Activated T-cell treated with anti-CD3 and anti-CD28 coated beads, Interleukin-2, amount 50 U/mL, for 1 hour (primary cell): ENCODE results near the gene PRSS12.
"Not testable (repeated sequence)": the region's sequence is repeated elsewhere in the genome, so short reads cannot be mapped to it uniquely, and the experiment has no call there.

Source experiments
- DNase-seq: peaks from one replicate; pipeline ENCODE4 v3.0.0-alpha.2; 2020

PRSS12 gene, protein sequence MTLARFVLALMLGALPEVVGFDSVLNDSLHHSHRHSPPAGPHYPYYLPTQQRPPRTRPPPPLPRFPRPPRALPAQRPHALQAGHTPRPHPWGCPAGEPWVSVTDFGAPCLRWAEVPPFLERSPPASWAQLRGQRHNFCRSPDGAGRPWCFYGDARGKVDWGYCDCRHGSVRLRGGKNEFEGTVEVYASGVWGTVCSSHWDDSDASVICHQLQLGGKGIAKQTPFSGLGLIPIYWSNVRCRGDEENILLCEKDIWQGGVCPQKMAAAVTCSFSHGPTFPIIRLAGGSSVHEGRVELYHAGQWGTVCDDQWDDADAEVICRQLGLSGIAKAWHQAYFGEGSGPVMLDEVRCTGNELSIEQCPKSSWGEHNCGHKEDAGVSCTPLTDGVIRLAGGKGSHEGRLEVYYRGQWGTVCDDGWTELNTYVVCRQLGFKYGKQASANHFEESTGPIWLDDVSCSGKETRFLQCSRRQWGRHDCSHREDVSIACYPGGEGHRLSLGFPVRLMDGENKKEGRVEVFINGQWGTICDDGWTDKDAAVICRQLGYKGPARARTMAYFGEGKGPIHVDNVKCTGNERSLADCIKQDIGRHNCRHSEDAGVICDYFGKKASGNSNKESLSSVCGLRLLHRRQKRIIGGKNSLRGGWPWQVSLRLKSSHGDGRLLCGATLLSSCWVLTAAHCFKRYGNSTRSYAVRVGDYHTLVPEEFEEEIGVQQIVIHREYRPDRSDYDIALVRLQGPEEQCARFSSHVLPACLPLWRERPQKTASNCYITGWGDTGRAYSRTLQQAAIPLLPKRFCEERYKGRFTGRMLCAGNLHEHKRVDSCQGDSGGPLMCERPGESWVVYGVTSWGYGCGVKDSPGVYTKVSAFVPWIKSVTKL

DNA sequence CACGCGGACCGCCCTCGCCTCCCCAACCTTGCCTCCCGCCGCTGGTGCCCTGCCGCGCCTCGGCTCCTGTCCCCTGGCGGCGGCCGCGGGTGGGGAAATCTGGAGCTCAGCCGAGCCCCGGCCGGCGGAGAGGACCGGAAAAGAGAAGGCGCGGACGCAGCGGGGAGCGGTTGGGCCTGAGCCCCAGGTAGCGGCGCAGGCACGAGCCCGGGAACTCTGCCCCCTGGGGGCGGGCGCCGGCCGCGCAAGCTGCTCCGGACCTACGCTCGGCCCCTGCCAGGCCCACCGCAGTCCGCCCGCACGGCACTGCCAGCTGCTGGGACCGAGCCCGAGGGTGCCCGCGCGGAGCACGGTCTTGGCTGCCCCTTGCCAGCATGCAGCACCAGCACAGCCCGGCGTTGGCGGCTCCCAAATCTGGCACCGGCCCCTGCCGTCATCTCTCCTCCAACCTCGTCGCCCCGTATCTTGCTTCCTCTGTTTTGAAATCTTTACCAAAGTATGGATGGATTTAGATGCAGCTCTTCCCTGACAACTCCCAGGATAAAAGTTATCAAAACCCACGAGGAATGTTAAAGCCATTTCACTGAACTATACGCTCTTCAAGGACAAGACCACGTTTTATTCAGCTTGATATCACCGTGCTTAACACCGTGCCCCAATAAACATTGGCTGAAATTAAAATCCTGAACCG lies at the start of gene PRSS12:
PRSS12 (minus strand) TSS at position 161 of the 691 bp plus-strand sequence. CDS start 283 bp downstream, outside the sequence.
- peak; percentile 53 for DNase-seq

DNA sequence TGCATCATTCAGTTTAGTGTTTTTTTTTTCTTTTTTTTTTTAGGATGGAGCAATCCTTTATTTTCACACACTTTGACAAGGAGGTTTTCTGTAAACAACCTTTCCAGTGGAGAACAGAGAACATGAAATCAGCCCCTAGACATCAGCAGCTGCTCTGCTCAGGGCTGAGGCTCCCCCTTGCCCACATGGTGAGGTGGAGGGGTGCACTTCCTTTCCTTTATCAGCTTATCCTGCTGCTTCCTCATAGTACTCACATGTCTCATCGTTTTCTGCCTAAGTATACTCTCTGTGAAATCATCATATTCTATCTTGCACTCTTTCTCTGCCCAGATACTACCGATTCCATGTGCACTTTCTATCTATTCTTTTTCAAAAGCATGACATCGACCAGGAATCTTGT lies 47.6 kb upstream of the PRSS12 start:
- DNase-seq: no peak

DNA sequence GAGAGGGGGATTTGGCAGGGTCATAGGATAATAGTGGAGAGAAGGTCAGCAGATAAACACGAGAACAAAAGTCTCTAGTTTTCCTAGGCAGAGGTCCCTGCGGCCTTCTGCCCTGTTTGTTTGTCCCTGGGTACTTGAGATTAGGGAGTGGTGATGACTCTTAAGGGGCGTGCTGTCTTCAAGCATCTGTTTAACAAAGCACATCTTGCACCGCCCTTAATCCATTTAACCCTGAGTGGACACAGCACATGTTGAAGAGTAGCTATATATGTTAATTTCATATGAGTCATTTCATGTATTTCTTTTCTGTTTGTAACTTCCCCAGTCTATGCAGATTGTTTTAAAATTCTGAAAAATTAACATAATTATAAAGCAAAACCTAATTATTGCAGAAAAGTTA lies 47.1 kb upstream of the PRSS12 start:
- not testable (repeated sequence) for DNase-seq

DNA sequence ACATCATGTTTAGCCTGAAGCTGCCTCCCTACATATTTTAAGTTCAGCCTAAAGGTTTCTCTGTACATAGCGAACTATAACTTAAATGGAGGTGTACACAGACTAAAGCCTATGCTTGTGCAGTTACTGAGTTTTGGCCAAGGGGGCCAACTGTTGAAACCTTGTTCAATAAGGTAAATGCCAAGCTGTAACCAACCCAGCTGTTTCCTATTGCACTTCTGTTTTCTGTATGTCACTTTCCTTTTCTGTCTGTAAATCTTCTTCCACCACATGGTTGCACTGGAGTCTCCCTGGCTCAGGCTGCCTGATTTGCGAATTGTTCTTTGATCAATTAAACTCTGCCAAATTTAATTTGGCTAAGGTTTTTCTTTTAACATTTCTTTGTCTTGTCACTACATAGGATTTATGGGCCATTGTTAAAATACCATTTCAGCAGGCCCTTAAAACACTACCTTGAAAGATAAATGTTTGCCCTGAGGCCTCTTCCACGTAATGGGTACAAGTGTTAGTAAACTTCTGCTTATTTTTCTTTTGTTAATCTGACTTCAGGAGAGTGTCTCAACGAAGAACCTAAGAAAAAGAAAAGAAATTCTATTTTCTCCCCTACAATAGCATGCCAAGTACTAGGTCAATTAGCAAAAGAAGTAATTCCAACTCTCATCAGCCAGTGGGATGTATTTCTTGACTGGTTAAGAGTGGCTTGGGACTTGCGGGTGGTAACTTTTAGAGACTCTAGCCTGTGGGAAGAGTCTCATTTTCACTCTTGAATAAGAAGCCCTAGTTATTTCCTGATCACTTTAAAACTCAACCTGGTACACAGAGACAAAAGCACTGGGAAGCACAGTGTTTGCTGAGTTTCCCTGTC lies 45.7 kb upstream of the PRSS12 start:
- DNase-seq: no peak

DNA sequence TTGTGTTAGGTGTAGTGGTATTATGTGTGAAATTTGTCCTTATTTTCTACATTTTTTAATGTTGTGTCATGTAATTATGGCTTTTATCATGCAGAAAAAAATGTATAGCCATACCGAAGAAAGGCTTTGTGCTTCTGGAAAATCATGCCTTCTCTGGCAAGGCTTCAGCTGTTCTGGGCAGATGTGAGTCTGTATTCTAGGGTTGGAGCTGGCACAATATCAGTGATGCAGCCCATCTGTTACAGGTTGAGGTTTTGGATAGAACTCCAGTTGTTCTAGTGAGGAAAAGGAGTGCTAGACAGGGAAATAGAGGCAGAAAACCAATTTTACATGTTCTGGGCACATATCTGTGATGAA lies 44.8 kb upstream of the PRSS12 start:
- no peak for DNase-seq

DNA sequence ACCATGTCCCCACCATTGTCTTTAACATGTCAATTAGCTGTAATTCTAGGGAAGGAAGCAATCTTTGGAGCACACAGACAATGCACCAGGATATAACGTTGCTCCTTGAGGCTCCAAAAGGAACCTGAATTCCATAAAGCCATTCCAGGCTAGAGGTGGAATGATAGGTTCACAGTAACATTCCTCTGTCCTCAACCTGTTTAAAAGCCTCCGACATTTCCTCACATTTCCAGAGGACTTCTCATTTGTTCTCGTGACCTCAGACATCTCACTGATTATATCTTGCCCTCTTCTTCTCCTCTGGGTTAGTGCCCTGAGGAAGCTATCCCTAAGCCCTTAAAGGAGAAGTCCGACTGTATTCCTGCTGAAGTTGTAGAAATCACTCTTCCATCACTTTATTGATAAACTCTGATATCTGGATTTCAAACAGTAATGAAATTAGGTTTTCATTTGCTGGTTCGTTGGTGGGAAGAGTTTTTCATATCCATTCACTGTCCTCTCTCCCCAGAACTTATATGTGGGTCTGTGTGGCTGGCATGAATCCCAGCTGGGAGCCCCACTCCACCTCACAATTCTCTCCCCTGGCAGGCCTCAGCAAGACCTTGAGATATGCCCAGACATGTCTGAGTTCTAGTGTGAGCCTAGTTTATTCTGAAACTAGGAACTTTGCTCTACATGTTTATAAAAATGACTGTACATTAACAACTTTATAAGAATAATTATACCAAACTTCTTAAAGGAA lies 44.2 kb upstream of the PRSS12 start:
- DNase-seq: no peak

DNA sequence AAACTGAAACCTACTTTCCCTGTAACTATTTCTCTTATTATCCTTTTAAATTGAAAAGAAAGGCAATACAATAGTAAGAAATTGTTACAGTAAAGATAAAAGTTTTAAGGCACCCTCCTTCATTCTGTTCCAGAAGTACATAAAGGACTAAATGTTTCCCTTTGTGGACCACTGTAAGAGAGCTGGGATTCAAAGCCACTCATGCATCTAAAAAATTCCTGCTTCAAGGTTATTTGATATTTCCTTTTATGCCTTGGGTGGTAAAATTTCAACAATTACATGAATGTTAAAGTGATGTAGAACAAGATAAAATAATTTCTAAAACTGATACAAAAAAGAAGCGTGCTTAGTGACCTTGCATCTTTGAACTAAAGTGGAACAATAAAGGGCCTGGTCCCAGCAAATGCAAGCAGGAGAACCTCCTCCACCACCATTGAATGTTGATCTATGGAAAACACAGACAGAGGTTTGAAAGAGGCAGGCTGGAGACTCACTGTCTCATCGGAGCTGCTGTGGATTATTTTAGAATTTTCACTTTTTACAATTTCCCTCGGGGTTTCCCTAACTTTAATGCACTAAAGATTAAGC lies 42.3 kb upstream of the PRSS12 start:
- no peak for DNase-seq

DNA sequence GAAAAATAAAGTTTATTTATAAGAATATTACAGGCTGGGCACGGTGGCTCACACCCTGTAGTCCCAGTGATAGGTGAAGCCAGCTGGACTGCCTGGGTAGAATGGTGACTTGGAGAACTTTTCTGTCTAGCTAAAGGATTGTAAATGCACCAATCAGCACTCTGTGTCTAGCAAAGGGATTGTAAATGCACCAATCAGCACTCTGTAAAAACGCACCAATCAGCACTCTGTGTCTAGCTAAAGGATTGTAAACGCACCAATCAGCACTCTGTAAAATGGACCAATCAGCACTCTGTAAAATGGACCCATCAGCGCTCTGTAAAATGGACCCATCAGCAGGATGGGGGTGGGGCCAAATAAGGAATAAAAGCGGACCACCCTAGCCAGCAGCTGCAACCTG lies 39.7 kb upstream of the PRSS12 start:
- DNase-seq: not testable (repeated sequence)

DNA sequence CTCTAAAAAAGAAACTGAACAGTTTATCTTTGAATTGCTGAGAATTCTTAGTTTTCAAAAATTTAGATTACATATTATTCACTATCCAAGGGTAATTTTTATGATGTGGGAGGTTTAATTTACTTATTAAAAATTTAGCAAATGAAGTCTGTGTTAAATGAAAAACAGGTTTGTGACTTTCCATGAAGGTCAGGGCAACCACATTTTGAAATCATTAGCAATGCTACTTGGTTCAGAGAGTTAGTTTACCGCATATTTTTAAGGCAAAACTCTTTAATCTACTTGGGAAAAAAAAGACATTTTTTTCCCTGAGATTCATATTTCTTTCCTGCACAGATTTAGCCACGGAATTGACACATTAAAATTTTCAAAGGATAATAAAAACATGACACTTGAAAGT lies 37.3 kb upstream of the PRSS12 start:
- no peak for DNase-seq

DNA sequence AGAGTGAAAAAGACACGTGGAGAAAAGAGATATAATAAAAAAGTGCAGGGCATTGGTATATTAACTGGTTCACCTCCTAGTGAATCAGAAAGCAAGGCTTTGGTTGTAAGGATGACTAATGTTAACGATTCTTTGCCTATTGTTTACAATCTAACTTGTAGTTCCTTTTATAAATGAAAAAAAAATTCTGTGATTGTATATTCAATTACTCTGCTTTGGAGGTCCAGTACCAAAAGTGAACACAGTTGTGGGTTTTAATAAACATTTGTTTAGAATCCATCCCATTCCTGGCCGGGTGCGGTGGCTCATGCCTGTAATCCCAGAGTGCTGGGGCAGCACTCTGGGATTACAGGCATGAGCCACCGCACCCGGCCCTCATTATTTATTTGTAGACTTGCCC lies 36.9 kb upstream of the PRSS12 start:
- no peak for DNase-seq

DNA sequence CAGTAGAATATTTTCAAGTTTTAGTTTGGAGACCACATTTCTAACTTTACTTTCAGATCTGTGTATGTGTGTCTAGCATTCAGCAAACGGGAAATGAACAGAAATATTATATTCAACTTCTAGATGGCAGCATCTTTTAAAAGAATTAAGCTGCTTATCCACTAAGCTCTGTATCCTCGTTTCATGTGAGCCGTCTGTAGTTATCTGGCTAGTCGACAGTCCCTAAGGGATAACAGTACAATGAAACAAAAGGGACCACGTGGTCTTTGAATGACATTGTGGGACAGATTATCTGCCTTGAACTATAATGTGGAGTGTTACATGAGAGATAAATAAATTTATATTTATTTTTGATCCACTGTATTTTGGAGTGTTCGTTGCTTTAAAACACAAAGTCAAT lies 35.8 kb upstream of the PRSS12 start:
- no peak for DNase-seq

DNA sequence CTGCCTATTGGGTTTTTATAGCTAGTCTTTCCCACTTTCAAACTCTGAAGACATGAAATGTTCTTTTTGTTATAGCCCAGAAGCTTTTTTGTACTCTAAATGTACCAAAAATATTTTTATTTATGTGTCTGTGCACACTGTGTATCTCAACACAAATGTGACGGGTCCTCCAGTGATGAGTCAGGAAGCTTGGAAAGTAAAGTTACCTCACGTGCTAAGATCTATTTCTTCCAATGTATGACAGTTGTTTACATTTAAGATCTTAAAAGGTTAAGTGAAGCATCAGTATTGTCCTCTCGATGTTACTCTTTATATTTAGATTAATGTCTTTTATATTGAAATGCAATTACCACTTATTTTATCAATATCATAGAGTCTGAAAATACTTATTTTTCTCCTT lies 29.1 kb upstream of the PRSS12 start:
- DNase-seq: no peak

DNA sequence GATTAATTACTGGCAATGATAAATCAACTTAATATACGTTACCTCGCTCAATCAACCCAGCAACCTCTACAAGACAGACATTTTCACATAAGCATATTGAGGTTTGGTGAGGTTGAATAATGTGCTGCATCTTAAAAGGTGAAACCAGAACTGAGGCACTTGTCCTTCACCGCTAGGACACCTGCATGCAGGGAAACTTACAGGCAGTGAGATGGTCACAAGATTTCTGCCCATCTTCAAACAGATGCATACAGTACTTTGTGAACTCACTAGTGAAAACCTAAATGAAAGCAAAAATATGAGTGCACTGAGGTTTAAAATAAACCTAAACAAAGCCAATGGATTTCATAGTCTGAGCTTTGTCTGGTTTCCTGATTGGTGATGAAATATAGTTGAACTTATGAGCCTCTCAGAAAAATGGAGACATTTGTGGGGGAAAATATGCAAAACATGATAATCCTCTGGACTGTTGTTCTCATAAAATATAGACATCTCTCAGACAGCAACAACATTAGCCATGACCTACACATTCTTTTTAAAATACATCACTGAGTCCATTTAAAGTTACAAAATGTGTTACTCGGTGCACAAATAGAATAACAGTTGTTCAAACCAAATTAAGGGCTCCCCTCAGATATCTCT lies 20.9 kb upstream of the PRSS12 start:
- DNase-seq: no peak

DNA sequence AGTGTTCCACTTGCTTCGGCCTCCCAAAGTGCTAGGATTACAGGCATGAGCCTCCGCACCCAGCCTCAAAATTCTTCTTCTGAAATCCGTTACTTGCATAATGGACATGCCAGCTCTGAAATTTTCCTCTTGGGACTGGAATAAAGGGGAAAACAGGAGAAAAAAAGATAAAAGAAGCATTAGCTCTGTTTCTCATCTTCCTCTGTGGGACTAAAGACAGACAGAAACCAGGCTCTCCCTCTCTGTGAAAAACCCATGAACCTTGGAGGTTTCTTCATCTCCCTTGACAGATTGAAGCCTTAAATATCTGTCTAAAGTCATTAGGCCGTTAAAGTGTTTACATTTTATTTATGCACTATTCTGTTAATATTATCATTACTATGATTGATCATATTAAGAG lies 19.4 kb upstream of the PRSS12 start:
- no peak for DNase-seq

DNA sequence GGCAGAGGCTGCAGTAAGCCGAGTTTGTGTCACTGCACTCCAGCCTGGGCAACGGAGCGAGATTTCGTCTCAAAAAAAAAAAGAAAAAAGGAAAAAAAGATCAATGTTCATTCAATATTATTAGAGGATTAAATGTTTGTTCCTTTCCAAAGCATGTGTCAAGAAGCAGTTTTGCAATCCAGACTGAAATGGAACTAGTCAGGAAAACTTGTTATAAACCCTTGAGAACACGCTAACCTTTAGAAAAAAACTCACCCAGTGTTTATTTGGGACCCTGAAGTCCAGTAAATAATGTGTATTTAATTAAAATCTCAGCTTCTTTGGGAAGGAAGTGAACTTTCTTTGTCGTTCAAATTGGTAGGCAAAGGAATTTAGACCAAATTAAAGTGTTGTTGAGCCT lies 16.4 kb upstream of the PRSS12 start:
- DNase-seq: no peak

DNA sequence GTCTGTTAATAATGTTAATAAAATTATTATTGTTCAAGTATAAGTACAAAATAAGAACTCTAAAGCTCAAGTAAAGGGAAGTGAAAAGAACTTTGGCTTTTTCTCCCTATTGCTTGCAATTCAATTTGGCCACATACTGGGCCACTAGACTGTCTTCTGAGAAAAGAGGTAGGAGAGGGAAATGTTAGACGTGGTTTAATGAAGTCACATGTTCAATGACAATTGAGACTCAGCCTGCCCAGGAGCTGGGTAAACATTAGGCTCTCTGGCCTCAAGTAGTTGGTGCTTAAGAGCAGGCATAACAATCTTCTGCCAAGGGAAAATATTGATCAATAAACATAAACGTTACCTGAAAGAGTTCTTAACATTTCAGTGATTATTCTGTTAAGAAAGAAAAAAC lies 15.1 kb upstream of the PRSS12 start:
- DNase-seq: no peak

DNA sequence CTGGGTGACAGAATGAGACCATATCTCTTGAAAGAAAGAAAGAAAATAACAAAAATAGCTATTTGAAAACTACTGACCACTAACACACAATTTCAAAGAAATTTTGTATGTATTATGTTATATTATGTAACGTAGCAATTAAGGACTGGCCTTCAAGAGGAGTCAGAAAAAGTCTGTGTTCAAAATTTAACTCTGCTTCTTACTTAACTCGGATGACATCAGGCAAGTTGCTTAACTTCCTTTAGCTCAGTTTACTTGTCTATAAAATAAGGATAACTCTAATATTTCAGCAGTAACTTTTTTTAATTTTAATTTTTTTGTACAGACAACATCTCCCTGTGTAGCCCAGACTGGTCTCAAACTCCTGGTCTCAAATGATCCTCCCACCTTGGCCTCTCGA lies 14.6 kb upstream of the PRSS12 start:
- no peak for DNase-seq

DNA sequence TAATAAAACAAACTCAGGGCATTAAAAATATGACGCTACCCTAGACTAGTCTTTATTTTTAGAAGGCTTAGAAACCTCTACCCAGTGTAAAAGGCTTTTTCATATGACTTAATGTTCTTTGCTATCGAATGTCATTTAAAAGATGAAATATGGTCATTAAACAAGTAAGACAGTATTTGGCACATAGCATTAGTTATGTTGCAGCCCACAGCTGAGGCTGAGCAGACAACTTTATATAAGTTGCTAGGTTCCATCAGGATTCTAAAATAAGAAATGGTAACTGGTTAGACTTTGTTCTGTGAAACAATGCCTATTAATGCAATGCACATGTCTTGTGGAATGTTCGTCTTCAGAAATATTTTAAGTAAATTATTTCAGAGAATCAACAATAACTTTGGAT lies 10.4 kb upstream of the PRSS12 start:
- DNase-seq: no peak

DNA sequence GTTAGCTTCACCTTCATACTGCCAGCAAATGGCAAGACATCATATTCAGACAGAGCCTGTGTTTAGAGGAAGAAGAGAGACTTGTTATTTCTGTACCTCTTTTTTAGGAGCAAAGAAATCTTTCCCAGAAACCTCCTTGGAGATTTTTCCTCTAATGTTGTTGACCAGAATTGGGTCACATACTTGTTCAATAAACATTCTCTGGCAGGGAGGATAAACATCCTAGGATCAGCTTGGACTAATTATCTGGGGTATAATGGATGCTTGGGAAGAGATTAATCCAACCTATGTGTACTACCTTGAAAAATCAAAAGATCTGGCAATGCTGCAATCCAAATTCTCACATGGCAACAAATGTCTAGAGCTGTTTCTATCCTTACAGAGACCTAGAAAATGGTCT lies 8.4 kb upstream of the PRSS12 start:
- no peak for DNase-seq

DNA sequence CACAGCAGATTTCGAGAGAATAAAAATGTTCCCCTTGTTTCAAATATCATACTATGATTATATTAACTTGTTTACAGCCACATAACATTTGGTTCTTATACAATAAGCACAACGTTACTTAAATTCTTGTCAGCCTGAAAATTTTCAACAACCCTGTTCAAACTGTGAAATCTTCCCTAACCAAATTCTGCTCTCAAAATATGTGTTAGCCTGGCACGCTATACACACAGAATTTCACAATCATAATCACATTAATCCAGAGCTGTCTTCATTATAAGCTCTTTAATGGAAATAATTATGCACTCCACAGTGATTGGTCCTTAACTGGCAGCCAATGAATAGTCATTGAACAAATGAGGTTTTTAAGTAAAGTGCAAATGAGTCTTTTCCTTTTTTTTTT lies 7.3 kb upstream of the PRSS12 start:
- DNase-seq: no peak

DNA sequence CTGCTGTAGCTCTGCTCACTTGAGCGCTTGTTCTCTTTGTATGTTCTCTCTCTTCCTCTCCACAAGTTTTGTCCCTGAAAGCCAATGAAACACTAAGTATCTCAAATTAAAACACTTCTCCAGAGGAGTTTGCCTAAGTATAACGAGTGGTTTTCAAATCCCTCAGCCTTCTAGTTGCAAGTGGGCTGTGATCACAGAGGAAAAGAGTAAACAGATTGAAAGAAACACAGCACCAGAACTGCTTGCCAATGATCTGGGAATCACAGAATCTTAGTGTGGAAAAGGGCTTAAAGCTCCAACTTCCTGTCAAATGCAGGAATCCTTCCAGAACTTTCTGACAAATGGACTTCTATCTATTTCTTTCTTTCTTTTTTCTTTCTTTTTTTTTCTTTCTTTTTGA lies 4.8 kb upstream of the PRSS12 start:
- no peak for DNase-seq
